Ascending aorta (tissue), 2 donors: ENCODE results near the gene AMBP. TPM values are rescaled to one million over a fixed set of nuclear protein-coding genes. Genes with fewer than 3 reads are reported as not detected.

Experiments used
- DNase-seq, 2 donors: peaks; one replicate each; pipeline ENCODE4 v3.0.0-alpha.2; 2019; ENCODE audit warnings: low spot score in 2 of 2
- H3K27ac ChIP-seq, 2 donors: fragments of 200-600 bp; sonication (generic); one replicate each; pipeline ENCODE4 v1.5.1; 2016 to 2017; ENCODE audit warnings: mild to moderate bottlenecking in 1 of 2
- H3K27me3 ChIP-seq: fragments of 200-600 bp; sonication (generic); one replicate; pipeline ENCODE4 v1.5.1; 2017
- H3K36me3 ChIP-seq, 2 donors: fragments of 200-600 bp; sonication (generic); one replicate each; pipeline ENCODE4 v1.5.1; 2016
- H3K4me1 ChIP-seq, 2 donors: fragments of 200-600 bp; sonication (generic); one replicate each; pipeline ENCODE4 v1.5.1; 2016 to 2017; ENCODE audit warnings: mild to moderate bottlenecking in 1 of 2
- H3K4me3 ChIP-seq, 2 donors: fragments of 200-600 bp; sonication (generic); one replicate each; pipeline ENCODE4 v1.5.1; 2016 to 2017; ENCODE audit warnings: mild to moderate bottlenecking in 1 of 2
- H3K9me3 ChIP-seq, 2 donors: fragments of 200-600 bp; sonication (generic); one replicate each; pipeline ENCODE4 v1.5.1; 2016
- intact Hi-C: fragments of 100-400 bp; cut with DNase I; formaldehyde crosslinking; loops from one replicate; pipeline ENCODE4 v1.15.1; 2023
- total RNA-seq: library from RNA; depleted of rRNA; stranded (reverse); fragments of >200 nt; gene quantifications from one replicate; pipeline ENCODE4 v1.1.0, GENCODE V29; 2016
- TF ChIP-seq, protein P1 (sequence below), 3 experiments: fragments of 200-600 bp in 2 of 3; fragments of 450-650 bp in 1 of 3; sonication (generic) in 2 of 3; IDR thresholded peaks; one replicate each; pipeline ENCODE4 v1.5.1; 2016 to 2019; ENCODE audit warnings: antibody characterized with exemption in 3 of 3, mild to moderate bottlenecking in 1 of 3, moderate library complexity in 1 of 3

Gene AMBP
- total RNA-seq, 1 donor from 2014 or later, result 6.6 TPM

DNA sequence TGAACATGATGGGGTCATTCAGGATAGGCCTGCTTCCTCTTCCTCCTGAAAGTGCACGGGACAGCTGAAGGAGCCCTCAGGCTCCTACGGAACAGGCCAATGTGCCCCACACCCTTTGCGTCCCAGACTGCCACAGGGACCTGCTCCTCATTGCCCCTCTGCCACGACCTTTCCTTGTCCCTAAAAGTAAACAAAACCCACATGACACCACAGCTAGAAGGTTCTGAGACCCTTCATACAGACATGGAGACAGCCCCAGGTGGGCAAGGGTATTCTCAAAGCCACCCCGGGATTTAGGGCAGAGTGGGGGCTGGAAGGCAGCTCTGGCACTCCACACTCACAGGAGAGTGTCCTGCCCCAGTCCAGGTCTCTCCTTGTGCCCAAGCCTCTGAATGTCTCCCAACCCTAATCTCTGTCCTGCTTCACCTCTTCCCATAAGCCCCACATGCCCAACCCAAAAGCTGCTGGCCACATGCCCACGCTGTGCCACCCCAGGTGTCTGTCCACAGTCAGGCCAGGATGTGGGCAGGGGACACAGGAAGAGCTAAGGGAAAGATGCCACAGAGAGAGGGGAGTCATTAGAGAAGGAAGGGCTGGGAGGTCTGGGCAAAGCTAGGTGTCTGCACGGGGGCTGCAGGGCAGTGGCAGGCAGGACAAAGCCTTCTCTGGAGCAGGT is 800 bp downstream of the AMBP start:
- peak in 1 of 2 donors; percentile 5 for DNase-seq
- H3K36me3 ChIP-seq, result no peaks in the 10 kb centered on the region
- H3K9me3 ChIP-seq, result no peaks in the 10 kb centered on the region
- TF ChIP-seq, protein P1, sequence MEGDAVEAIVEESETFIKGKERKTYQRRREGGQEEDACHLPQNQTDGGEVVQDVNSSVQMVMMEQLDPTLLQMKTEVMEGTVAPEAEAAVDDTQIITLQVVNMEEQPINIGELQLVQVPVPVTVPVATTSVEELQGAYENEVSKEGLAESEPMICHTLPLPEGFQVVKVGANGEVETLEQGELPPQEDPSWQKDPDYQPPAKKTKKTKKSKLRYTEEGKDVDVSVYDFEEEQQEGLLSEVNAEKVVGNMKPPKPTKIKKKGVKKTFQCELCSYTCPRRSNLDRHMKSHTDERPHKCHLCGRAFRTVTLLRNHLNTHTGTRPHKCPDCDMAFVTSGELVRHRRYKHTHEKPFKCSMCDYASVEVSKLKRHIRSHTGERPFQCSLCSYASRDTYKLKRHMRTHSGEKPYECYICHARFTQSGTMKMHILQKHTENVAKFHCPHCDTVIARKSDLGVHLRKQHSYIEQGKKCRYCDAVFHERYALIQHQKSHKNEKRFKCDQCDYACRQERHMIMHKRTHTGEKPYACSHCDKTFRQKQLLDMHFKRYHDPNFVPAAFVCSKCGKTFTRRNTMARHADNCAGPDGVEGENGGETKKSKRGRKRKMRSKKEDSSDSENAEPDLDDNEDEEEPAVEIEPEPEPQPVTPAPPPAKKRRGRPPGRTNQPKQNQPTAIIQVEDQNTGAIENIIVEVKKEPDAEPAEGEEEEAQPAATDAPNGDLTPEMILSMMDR (IDR thresholded peaks at IDR 0.05), result no peak
- no peaks in the 10 kb centered on the region for H3K4me1 ChIP-seq
- intact Hi-C loops, result no loop called here
- no peak overlapping the region for H3K4me3 ChIP-seq
- H3K27ac ChIP-seq, result no peak overlapping the region
- no peaks in the 10 kb centered on the region for H3K27me3 ChIP-seq

DNA sequence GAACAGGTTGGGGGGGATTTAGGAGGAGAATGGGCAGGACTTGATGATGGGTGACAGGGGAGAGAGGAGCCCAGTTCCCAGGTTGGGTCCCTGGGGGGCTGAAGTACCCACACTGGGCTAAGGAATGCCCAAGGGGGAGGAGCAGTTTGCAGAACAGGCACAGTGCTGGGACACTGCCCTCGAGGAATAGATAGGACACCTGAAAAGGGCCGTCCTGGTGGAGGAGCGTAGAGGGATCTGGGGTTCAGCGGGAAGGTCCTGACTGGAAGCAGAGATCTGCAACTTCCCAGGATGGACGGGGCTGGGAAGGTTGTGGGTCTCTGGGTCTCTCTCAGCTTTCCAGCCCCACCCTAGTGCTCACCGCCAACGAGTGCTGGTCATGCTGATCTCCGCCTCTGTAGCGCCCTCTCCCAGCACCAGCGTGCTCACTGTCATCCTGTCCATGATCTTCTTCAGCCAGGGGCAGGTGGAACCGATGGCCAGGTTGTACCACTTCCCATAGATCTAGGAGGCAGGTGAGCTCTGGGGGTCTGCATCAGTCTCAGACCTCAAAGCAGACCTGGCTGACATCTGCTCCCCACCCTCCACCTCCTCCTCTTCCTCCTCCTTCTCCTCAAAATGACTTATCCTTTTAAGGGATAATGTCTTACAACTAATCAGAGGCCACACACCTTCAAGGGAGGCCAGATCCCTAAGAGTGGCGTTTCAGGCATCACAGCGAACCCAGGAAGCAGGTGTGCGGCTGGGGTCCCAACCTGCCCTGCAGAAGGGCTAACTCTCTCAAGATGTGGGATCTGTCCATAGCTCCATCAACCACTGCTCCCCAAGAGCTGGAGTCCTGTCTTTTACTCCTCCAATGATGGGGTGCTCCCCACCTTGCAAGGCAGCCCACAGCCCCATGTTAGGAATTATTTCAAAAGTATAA is 1.6 kb downstream of the AMBP start:
- Histone ChIP-seq H3K4me3 (no peak overlapping the region), H3K9me3 (no peaks in the 10 kb centered on the region), H3K4me1 (peaks cover 0 to 3% of the 10 kb centered on the region in 2 donors), H3K27me3 (no peaks in the 10 kb centered on the region), H3K36me3 (no peaks in the 10 kb centered on the region), H3K27ac (no peak overlapping the region)
- peak in 1 of 2 donors; percentile 7 for DNase-seq
- intact Hi-C loops, result no loop called here
- TF ChIP-seq, protein P1 (IDR thresholded peaks at IDR 0.05), result no peak

DNA sequence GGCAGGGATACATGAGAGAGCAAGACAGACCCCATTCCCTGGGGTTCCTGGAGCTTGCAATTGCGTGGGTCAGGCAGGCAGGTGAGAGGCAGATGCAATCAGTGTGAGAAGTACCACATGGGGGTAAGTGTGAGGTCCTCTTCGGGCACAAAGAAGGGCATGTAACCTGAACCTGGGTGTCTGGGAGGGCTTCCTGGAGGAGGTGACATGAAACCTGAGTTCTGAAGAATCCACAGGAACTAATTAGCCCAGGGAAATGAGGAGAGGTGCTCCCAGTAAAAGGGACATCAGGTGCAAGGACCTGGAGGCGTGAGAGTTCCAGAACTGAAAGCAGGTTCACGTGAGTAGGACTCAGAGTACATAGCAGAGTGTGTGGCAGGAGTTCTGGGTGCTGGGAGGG is 2.5 kb downstream of the AMBP start:
- H3K9me3 ChIP-seq, result no peaks in the 10 kb centered on the region
- H3K36me3 ChIP-seq, result no peaks in the 10 kb centered on the region
- H3K4me1 ChIP-seq, result peaks cover 0 to 3% of the 10 kb centered on the region in 2 donors
- no peaks in the 10 kb centered on the region for H3K27me3 ChIP-seq
- TF ChIP-seq, protein P1 (IDR thresholded peaks at IDR 0.05), result no peak
- intact Hi-C loops, result no loop called here
- H3K4me3 ChIP-seq, result no peak overlapping the region
- H3K27ac ChIP-seq, result no peak overlapping the region
- DNase-seq, result no peak

DNA sequence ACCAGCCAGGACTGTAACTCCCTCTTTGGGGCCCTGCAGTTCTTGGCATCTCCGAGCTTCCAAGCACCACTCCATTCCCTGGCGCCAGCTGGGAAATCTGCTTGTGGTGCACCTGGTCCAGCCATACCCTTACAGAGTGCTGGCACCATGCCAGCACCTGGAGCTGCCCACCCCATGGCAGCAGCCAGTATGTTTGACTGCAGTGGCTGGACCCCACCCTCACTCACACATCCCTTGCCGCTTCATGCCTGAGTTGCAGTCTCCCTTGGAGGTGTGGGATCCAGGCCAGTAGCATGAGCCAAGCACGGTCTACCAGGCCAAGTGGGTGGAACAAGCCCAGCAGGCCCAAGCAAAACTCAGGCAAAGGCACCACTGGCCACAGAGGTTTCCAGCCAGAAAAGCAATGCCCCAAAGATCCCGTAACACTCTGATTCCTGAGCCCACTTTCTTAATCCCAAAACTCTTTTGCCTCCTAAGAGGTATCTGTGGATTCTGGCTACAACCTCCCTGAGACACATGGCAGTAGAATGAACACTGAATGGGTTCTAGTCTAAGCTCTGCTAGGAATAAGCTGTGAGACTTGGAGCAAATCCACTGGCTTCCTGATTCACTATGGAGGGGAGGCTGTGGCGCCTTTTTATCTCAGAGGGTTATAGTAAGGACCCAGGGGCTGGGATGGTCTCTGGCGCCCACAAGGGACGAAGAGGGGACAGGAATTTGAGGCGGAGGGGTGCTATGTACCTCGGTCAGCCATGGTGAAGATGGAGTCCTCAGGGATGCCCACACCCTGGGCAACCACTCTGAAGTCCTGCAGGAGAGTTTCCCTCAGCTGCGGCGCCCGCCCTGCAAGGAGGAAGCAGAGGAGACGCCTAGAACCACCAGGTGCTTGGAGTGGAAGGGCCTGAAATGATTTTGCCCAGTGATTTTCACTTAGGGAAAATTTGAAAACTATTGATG is 5.6 kb downstream of the AMBP start:
- H3K9me3 ChIP-seq, result no peaks in the 10 kb centered on the region
- intact Hi-C loops, result loop anchor here (5.0 kb wide), 1 partner anchor 265 kb away; no protein-coding TSS in a partner anchor
- no peaks in the 10 kb centered on the region for H3K27me3 ChIP-seq
- TF ChIP-seq, protein P1 (IDR thresholded peaks at IDR 0.05), result no peak
- H3K4me1 ChIP-seq, result peaks cover 0 to 3% of the 10 kb centered on the region in 2 donors
- no peak overlapping the region for H3K4me3 ChIP-seq
- DNase-seq, result peak; percentile 5 to 86
- H3K27ac ChIP-seq, result peak overlapping the region; percentile 31 to 63
- no peaks in the 10 kb centered on the region for H3K36me3 ChIP-seq

DNA sequence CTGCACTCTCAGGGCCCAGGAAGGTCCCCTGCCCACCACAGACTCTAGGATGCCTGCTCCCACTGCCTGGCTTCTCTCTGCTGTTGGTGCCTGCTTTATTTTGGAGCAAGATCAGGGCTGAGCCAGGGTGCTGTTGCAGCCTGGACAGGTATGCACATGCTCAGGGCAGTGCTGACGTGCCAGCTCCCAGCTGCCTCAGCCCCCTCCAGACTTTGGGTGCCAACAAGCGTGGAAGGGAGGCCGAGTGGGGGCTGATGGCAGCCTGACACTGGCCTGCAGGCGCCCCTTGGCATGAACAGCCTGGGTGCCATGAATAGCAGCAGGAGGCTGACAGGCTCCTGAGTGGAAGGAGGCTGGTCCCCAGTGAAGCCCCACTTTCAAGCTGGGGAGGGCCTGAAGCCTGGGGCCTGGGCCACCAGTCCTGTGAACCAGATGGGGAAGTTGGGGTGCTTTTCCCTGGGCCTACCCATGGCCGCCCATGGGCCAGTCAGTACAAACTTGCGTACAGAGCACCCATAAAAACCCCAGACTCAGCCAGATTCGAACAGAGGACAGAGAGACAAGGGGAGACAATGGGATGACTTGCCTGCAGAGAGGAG is 6.8 kb downstream of the AMBP start:
- Histone ChIP-seq H3K27ac (no peak overlapping the region), H3K4me3 (no peak overlapping the region), H3K4me1 (peaks cover 0 to 3% of the 10 kb centered on the region in 2 donors), H3K27me3 (no peaks in the 10 kb centered on the region), H3K36me3 (no peaks in the 10 kb centered on the region), H3K9me3 (no peaks in the 10 kb centered on the region)
- no peak for DNase-seq
- TF ChIP-seq, protein P1 (IDR thresholded peaks at IDR 0.05), result no peak
- intact Hi-C loops, result loop anchor here (5.0 kb wide), 1 partner anchor 264 kb away; no protein-coding TSS in a partner anchor
